ENCODE results near the gene RAB40C. TPM values are rescaled to one million over a fixed set of nuclear protein-coding genes. Genes with fewer than 3 reads are reported as not detected.

Gene RAB40C
- total and polyA plus RNA-seq, 2 experiments from 2014 or later = 30.2 to 32.7 TPM

- TF ChIP-seq CTCF (IDR thresholded peaks at IDR 0.05; ENCODE audit: poor library complexity) (no peak), EZH2 (IDR thresholded peaks at IDR 0.05; ENCODE audit: borderline replicate concordance) (no peak), EZH2phosphoT487 (IDR thresholded peaks at IDR 0.05; ENCODE audit: low read depth, severe bottlenecking, unreplicated experiment) (no peak)
- no peaks in the 10 kb centered on the region for H3K79me2 ChIP-seq
- WGBS (ENCODE audit: low lambda C conversion rate, missing lambda C conversion rate) = 91% methylated on average over 42 of the region's 43 CpGs
- no peak overlapping the region for H3K4me3 ChIP-seq
- no peak for DNase-seq (ENCODE audit: low spot score)
- no peaks in the 10 kb centered on the region for H4K20me1 ChIP-seq (ENCODE audit: insufficient read depth, poor library complexity, severe bottlenecking)
- H3K27ac ChIP-seq = no peak overlapping the region
- H3K4me2 ChIP-seq = no peak overlapping the region
- H3K9me3 ChIP-seq (ENCODE audit: low read depth) = no peaks in the 10 kb centered on the region
- peaks cover 30% of the 10 kb centered on the region for H3K27me3 ChIP-seq
- no peak overlapping the region for H2AFZ ChIP-seq
- H3K9me2 ChIP-seq (replicated peaks; ENCODE audit: insufficient read depth) = no peaks in the 10 kb centered on the region
- H3K4me1 ChIP-seq (ENCODE audit: insufficient read depth) = peaks cover 26% of the 10 kb centered on the region
- H3K36me3 ChIP-seq (replicated peaks; ENCODE audit: insufficient read depth, low read depth) = no peaks in the 10 kb centered on the region
Observed at GRCh38 chr16:561957-562938, 27.6 kb upstream of the RAB40C start.

- H3K27me3 ChIP-seq = peaks cover 30% of the 10 kb centered on the region
- no peaks in the 10 kb centered on the region for H4K20me1 ChIP-seq (ENCODE audit: insufficient read depth, poor library complexity, severe bottlenecking)
- DNase-seq (ENCODE audit: low spot score) = no peak
- no peak overlapping the region for H2AFZ ChIP-seq
- no peak for TF ChIP-seq EZH2 (IDR thresholded peaks at IDR 0.05; ENCODE audit: borderline replicate concordance)
- TF ChIP-seq CTCF (IDR thresholded peaks at IDR 0.05; ENCODE audit: poor library complexity) = no peak
- TF ChIP-seq EZH2phosphoT487 (IDR thresholded peaks at IDR 0.05; ENCODE audit: low read depth, severe bottlenecking, unreplicated experiment) = no peak
- H3K79me2 ChIP-seq = no peaks in the 10 kb centered on the region
- H3K36me3 ChIP-seq (replicated peaks; ENCODE audit: insufficient read depth, low read depth) = no peaks in the 10 kb centered on the region
- WGBS (ENCODE audit: low lambda C conversion rate, missing lambda C conversion rate) = 94% methylated on average over 26 of the region's 30 CpGs
- no peak overlapping the region for H3K4me2 ChIP-seq
- no peak overlapping the region for H3K27ac ChIP-seq
- H3K9me2 ChIP-seq (replicated peaks; ENCODE audit: insufficient read depth) = no peaks in the 10 kb centered on the region
- peaks cover 29% of the 10 kb centered on the region for H3K4me1 ChIP-seq (ENCODE audit: insufficient read depth)
- H3K4me3 ChIP-seq = no peak overlapping the region
- no peaks in the 10 kb centered on the region for H3K9me3 ChIP-seq (ENCODE audit: low read depth)
Observed at GRCh38 chr16:563072-563644, 26.7 kb upstream of the RAB40C start.

- H3K36me3 ChIP-seq (replicated peaks; ENCODE audit: insufficient read depth, low read depth) = no peaks in the 10 kb centered on the region
- no peaks in the 10 kb centered on the region for H3K9me2 ChIP-seq (replicated peaks; ENCODE audit: insufficient read depth)
- WGBS (ENCODE audit: low lambda C conversion rate, missing lambda C conversion rate) = 96% methylated on average over 23 of the region's 42 CpGs
- no peak overlapping the region for H3K4me2 ChIP-seq
- no peaks in the 10 kb centered on the region for H3K79me2 ChIP-seq
- no peaks in the 10 kb centered on the region for H4K20me1 ChIP-seq (ENCODE audit: insufficient read depth, poor library complexity, severe bottlenecking)
- H3K4me3 ChIP-seq = no peak overlapping the region
- DNase-seq (ENCODE audit: low spot score) = no peak
- TF ChIP-seq CTCF (IDR thresholded peaks at IDR 0.05; ENCODE audit: poor library complexity) = no peak
- TF ChIP-seq EZH2phosphoT487 (IDR thresholded peaks at IDR 0.05; ENCODE audit: low read depth, severe bottlenecking, unreplicated experiment) = no peak
- no peak for TF ChIP-seq EZH2 (IDR thresholded peaks at IDR 0.05; ENCODE audit: borderline replicate concordance)
- peaks cover 38% of the 10 kb centered on the region for H3K4me1 ChIP-seq (ENCODE audit: insufficient read depth)
- no peak overlapping the region for H2AFZ ChIP-seq
- H3K27me3 ChIP-seq = peaks cover 13% of the 10 kb centered on the region
- H3K9me3 ChIP-seq (ENCODE audit: low read depth) = no peaks in the 10 kb centered on the region
- peak overlapping the region; percentile 68 for H3K27ac ChIP-seq
Observed at GRCh38 chr16:564690-565418, 25.0 kb upstream of the RAB40C start.

Measured in hepatocyte (in vitro differentiated cells).